GM21717 (cell line): ENCODE results near the gene NRDC.

Experiments
- ATAC-seq: cut with Tn5 transposase; IDR thresholded peaks from one replicate; pipeline ENCODE4 v1.9.1; 2021; ENCODE audit warnings: mild to moderate bottlenecking, moderate library complexity; ENCODE audit not compliant: unreplicated experiment

The NRDC gene

DNA sequence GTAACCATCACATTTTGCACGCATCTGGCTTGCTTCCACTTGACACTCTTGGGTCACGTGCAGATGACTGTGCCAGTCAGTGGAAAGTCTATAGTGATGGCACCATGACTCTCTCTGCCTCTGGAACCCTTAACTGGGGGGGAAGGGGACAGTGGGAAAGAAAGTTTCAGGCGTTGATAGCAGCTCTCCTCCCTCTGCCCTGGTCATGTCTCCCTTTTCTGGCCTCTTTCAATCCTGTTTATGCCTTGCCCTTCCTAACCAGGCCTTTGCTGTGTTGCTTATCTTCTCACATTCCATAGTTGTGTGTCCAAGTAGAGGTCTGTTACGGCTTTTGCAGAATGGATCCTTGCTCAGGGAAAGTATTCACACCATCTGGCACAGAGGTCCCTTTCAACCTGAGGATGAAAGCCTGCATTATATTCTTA lies 93.5 kb downstream of the NRDC start:
- no peak for ATAC-seq

DNA sequence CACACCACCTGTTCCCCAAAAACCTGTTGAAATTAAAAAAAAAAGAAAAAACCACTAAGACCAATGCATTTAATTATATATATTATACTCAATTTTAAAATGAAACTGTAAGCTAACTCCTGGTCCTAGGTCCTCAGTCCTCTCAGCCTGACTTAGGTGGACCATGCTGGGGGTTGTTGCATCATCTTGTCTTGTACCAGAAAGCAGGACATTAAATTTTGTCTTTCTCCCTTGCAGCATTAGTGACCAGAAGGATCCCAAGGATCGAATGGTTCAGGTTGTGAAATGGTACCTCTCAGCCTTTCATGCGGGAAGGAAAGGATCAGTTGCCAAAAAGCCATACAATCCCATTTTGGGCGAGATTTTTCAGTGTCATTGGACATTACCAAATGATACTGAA lies 97.6 kb downstream of the NRDC start:
- no peak for ATAC-seq

DNA sequence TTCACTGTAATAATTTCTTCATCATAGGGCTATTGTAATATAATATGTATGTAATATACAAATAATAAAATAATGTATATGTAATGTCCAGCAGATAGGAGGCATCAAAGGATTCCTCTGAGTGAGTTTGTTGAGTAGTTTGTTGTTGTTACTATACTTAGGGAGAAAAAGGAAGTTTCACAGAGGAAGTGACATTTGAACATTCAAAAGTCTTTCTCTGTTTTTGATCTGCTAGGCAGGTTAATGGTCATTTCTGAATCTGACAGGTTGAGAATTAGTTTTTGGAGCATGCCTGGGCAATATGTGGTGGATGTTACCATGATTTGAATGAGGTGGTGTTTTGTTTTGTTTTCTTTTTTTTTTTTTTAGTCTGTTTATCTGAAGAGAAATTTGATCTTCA lies 102.1 kb downstream of the NRDC start:
- ATAC-seq = no peak

DNA sequence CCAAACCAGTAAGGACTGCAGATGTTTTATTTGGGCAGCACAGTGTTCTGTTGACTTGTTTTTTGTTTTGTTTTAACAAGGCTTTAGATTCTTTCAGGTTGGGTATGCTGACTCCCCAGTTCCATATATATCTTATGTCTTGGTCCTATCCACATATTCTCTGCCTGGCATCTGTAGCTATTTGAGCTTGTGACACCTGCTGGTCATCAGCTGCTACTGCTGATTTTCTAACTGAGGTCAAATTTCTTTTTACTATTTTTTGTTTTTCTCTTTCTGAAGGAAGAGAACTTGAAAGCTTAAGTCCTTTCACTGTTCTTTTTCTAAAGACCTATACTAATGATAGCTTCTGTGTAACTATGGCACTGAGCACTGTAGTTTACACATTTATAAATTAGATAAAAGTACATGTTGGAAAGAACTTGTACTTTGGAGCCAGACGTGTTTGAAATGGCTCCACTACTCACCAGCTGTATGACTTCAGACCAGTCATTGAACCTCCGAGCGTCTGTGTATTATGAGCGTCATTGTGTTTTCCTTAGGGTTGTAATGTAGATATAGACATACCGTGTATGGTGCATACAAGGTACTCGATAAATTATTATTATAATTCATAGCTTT lies 109.4 kb downstream of the NRDC start:
- ATAC-seq = no peak

DNA sequence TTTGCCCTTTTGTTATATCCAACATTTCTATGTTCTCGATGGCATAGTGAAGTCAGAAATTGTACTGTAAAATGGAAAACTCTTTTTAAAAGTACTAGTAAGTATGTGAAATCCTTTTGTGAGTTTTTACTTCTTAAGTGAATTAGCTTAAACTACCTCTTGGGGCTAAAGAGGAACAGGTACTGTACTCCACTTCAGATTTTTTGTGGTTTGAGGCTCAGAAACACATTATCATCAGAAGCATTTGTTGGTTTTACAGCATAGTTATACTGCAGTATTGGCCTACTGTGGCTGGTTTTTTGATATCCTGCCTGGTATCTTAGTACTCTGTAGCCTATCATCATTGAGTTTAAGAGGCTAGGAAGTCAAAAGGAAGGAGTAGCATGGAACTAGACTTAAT lies 117.2 kb downstream of the NRDC start:
- ATAC-seq = no peak

DNA sequence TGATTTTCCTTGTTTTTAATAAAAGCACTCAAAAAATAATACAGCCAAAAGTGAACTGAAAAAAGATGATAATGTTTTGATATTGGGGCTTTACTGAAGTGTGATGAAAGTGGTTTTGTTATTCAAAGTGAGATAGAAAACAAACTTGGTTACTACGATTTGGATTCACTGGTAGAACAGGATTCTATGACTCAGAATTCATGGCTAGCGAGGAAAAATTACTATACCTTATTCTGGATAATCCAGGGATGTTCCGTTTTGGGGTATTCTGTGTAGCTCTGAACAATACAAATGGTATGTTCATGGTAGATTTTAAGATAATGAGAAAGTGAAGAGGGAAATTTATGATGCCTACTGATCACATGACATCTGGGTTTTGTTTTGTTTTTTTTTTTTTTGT lies 117.7 kb downstream of the NRDC start:
- no peak for ATAC-seq

DNA sequence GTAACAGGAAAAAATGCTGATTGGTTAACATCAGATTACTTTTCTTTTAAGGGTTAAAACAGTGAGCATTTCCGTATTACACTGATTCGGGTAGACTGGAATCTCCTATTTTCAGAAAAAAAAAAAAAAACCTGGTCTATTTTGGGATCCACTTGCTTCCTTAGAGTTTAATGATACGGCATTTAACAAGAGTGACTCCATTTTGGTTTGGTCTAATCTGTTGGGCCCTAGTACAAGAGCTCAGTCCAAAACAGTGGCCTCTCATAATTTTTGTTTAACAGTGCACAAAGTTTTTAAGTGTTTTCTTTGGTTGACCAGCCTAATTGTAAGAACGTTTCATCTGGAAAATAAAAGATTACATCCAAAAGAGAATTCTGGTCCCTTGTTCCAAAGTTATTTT lies 120.2 kb downstream of the NRDC start:
- ATAC-seq = no peak

DNA sequence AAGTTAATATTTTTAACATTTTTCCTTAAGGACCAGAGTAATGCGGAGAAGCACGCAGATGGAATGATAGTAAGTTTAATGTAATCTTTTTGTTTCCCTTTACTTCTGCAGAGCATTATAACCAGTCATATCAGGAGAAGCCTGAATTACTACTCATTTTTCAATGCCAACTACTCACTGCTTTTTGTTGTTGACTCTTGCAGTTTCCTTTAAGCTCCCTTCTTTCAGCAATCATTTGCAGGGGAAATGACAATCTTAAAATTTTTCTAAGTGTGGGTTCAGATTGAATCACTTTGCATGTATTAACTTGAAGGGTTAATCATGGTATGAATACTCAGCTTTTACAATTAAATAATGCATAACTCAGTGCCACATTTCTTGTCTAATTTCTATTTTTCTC lies 122.2 kb downstream of the NRDC start:
- no peak for ATAC-seq

DNA sequence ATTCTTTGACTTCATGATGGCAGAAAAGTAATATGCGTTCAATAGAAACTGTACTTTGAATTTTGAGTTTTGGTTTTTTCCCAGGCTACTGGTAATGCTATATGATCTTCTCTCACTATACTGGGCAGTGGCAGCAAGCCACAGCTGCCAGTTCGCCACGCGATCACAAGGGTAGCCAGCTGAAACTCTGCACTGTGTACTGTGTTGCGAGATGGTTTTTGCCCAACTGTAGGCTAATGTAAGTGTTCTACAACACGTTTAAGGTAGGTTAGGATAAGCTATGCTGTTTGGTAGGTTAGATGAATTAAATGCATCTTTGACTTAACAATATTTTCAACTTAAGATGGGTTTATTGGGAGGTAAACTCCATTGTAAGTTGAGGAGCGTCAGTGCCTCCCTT lies 123.1 kb downstream of the NRDC start:
- ATAC-seq = no peak

DNA sequence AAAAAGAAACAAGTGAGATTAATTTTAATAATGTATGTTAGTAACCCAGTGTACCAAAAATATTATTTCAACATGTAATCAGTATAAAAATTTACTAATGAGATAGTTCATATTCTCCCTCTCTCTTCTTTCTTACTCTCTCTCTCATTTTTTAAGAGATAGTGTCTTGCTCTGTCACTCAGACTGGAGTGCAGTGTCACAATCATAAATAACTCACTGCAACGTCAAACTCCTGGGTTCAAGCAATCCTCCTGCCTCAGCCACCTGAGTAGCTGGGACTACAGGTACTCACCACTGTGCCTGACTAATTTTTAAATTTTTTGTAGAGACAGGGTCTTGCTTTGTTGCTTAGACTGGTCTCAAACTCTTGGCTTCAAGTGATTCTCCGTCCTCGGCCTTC lies 123.9 kb downstream of the NRDC start:
- ATAC-seq = no peak

DNA sequence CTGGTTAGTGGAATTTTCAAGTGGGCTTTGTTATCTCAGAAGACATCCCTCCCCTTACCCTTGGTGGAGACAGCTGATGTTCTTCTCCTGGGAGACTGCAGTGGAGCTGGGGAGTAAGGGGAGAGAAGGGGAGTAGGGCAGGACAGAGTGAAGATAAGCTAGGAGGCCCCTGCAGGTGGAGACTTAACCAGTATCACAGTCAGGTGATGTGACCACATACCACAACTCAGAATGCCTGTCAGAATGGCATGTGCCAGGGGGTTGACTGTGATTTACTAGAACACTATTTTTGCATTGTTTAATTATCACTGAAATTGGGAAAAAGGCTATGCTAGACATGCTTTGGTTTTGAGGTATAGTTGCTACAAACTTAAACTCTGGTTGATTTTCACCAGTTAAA lies 124.6 kb downstream of the NRDC start:
- no peak for ATAC-seq

DNA sequence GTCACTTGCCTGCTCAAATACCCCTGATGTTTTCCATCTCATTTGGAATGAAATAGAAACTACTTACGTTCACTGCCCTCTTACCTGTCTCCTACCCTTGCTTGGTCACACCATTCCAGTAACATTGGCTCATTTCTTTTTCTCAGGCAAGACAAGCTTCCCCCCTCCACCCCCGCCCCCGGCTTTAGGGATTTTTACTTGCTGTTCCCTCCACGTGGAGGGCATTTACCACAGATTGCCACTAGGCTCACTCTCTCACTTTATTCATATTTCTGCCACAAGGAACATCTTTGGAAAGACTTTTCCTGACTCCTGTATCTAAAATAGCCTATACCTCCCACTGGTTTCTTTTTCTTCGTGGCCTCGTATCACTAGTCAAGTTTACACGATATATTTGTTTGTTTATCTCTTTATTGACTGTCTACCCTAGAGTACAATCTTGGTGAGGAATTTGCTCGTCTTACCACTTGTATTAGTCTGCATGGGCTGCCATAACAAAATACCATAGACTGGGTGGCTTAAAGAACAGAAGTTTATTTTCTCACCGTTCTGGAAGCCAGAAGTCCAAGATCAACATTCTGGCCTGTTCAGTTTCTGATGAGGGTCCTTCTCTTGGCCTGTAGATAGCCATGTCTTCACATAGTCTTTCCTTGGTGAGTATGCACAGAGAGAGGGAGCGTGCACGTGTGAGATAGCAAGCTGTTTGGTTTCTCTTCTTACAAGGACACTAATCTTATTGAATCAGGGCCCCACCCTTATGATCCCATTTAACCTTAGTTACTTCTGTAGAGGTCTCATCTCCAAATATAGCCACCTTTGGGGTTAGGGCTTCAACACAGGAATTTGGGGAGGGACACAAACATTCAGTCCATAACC lies 126.2 kb downstream of the NRDC start:
- ATAC-seq = no peak

DNA sequence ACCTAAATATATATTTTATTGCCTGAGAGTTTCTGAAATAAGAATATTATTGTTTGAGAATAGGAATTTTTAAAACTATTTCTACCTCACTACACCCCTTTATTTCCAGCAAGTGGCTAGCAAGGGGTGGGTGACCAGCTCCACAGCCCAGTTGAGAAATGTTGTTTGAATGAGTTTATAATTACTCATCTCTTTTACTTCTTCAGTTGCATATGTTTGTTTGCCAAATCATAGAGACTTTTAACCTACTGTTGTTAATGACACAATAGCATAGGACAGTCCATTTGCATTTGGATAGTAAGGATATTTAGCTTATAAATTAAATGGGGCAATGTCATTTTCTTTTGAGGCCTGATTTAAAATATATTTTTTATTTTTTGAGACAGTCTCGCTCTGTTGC lies 127.8 kb downstream of the NRDC start:
- no peak for ATAC-seq

DNA sequence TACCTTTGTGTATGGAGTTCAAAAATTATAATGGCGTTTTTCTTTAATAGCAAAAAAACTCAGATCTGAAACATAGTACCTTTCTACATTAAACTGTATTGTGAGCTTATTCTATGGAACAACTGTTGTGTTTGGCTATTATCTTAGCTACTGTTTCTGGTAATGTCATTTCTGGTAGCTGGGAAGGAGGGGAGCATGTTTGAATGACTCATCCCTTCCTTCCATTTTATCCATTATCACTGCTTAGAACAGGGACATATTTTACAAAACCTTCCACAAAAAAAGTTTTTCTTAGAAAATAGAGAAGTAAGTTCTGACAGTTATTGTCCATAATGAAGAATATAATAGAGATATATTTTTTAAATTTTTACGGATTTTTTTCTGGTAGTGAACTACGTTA lies 128.3 kb downstream of the NRDC start:
- no peak for ATAC-seq

DNA sequence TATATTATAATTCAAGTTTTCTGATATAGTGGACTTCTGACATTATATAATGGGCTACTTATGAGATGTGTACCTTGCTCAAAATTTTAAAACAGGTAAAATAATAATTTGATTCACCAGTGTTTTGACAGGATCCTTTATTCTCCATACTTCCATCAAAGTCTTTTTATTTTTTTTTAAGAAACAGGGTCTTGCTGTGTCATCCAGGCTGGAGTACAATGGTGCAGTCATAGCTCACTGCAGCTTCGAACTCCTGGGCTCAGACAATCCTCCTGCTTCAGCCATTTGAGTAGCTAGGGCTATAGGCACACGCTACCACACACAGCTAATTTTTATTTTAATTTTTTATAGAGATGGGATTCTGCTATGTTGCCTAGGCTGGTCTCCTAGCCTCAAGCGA lies 129.4 kb downstream of the NRDC start:
- no peak for ATAC-seq

DNA sequence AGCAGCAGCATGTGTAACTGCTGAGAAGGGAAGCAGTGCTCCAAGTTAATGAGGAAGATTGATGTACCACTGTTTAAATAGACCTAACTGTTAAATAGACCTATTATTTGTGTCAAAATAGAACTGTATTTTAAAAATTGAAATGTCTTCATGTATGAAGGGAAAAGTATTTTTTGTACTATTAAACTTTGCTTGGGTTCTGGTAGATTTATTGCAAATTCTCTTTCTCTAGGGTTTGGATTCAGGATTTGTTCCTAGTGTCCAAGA lies 133.3 kb downstream of the NRDC start:
- ATAC-seq = no peak

DNA sequence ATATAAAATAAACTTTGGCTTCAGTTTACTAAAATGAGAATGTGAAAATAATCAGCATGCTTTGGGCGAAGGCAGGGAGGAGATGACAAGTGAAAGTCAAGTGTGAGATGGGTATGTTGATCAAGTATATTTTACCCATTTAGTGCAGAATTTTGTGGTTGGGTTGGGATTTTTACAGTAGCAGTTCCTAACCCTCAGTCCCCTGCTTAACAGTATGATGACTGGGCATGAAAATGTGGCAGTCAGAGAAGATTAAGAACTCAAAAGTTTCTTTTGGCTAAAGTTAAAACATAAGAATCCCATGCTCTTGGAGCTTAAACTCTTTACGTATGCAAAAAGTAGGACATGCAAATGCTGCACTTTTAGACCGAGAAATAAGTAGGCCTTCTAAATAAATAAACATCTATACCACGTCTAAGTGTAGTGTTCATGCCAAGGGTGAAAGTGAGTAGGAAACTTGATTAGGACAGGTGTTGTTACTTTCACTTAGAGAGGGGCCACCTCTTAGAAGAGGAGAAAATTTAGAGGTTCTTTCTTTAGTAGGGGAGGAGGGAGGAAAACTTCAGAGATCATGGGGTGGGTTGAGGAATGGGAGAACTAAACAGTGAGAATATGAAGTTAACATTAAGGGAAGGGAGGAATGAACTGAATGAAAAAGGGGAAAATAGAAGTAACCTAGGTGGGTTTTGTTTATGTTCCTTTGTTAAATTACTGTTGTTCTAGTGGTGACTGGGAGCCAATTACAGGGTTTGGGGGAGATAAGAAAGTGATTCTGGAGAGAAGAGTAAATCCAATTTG lies 133.8 kb downstream of the NRDC start:
- no peak for ATAC-seq

DNA sequence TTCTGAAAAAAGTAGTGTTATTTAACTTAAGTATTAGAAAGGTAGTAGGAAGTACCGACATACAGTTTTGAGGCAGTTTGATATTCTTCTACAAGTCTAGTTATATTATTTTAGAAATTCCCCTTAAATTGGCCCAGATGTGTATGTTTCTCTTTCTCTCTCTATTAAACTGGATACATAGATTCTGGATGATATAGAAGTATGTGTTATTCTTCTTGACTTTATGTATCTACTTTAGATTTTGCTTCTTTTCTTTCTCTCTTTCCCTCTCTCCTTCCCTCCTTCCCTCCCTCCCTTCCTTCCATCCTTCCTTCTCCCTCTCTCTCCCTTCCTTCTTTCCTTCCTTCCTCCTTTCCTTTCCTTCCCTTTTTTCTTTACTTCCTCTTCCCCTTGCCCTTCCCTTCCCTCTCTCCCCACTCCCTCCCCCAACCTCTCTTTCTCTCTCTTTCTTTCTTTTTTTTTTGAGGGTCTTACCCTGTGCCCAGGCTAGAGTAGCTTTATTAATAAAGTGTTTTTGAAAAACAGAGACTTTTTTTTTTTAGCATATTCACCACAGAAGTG lies 137.3 kb downstream of the NRDC start:
- ATAC-seq = no peak

DNA sequence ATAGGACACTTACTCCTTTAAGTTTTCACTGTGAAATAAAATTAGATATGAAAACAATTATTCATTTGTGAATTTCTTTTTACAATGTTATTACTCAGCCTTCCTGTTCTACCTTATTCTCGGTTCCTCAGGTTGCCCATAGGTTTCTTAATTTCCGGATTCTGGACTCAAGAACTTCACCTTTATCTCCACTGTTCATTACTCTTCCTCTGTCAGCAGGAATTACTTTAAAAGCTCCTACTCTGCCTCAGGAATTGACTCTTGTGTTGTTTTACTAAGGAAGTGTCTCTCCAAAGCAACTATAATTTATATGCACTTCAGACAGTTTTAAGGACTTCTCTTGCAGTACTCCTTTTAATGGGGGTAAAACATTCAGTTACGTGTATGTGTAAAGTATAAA lies 137.9 kb downstream of the NRDC start:
- ATAC-seq = no peak
